GM12878 (cell line): ENCODE results near the gene PDCD1LG2. TPM values are rescaled to one million over a fixed set of nuclear protein-coding genes. Genes with fewer than 3 reads are reported as not detected.

Experiments
- ATF7 ChIP-seq: fragments of 450-650 bp; IDR thresholded peaks from 2 replicates; pipeline ENCODE4 v1.6.1; 2016; ENCODE audit warnings: low read depth, mild to moderate bottlenecking
- BACH1 ChIP-seq: fragments of 450-650 bp; IDR thresholded peaks from 2 replicates; pipeline ENCODE4 v1.6.1; 2017; ENCODE audit warnings: mild to moderate bottlenecking, borderline replicate concordance
- BCL3 ChIP-seq: IDR thresholded peaks from 2 replicates; pipeline ENCODE4 v1.6.1; 2011; ENCODE audit warnings: borderline replicate concordance, low read depth, mild to moderate bottlenecking, moderate library complexity, low read length; ENCODE audit not compliant: insufficient read depth, poor library complexity, severe bottlenecking
- CUX1 ChIP-seq: IDR thresholded peaks from 2 replicates; pipeline ENCODE4 v1.6.1; 2012; ENCODE audit warnings: improper control_type of control experiment, low read depth, low read length; ENCODE audit not compliant: insufficient replicate concordance
- EED ChIP-seq: sonication (generic); IDR thresholded peaks from 2 replicates; pipeline ENCODE4 v1.6.1; 2016; ENCODE audit warnings: antibody characterized with exemption, low read depth
- ETV6 ChIP-seq, 2 experiments: fragments of 450-650 bp in 1 of 2; IDR thresholded peaks in 1 of 2; conservative IDR thresholded peaks in 1 of 2; 2 replicates each; pipeline ENCODE4 v1.6.1; 2014; ENCODE audit warnings: antibody characterized with exemption in 1 of 2, borderline replicate concordance in 1 of 2, low read depth in 1 of 2, mild to moderate bottlenecking in 1 of 2, moderate library complexity in 1 of 2
- GABPA ChIP-seq: IDR thresholded peaks from 2 replicates; pipeline ENCODE4 v1.6.1; 2014; ENCODE audit warnings: antibody characterized with exemption, low read depth, mild to moderate bottlenecking, inconsistent platforms
- IKZF2 ChIP-seq, 2 experiments: fragments of 450-650 bp; IDR thresholded peaks; 2 replicates each; pipeline ENCODE4 v1.6.1; 2017; ENCODE audit warnings: mild to moderate bottlenecking in 2 of 2, moderate library complexity in 2 of 2
- IRF4 ChIP-seq: IDR thresholded peaks from 2 replicates; pipeline ENCODE4 v1.6.1; 2011; ENCODE audit warnings: low read depth, low read length
- MEF2B ChIP-seq: fragments of 450-650 bp; IDR thresholded peaks from 2 replicates; pipeline ENCODE4 v1.6.1; 2018; ENCODE audit warnings: mild to moderate bottlenecking, moderate library complexity; ENCODE audit not compliant: partially characterized antibody, poor library complexity, severe bottlenecking
- PAX8 ChIP-seq: fragments of 450-650 bp; IDR thresholded peaks from 2 replicates; pipeline ENCODE4 v1.6.1; 2017; ENCODE audit warnings: mild to moderate bottlenecking, moderate library complexity
- PRDM15 ChIP-seq: fragments of 450-650 bp; formaldehyde crosslinking; IDR thresholded peaks from 2 replicates; pipeline ENCODE4 v1.4.0; 2020; ENCODE audit warnings: mild to moderate bottlenecking, moderate library complexity
- ZBTB11 ChIP-seq: fragments of 450-650 bp; formaldehyde crosslinking; IDR thresholded peaks from 2 replicates; pipeline ENCODE4 v1.5.0; 2022; ENCODE audit warnings: mild to moderate bottlenecking, missing genetic modification characterization
- polyA plus RNA-seq, 11 experiments: library from polyadenylated mRNA; depleted of rRNA in 4 of 11; unstranded in 6 of 11; stranded (reverse) in 5 of 11; fragments of >200 nt; fragmentation: Nextera tagmentation in 4 of 11; fragmentation: Illumina TruSeq in 1 of 11; extraction: Ambion mirVana in 4 of 11; extraction: Trizol in 1 of 11; gene quantifications; 1 replicate in 1 of 11; 2 replicates in 10 of 11; pipeline versions ENCODE4 v1.2.1 to v1.2.3, GENCODE V29; 2011 to 2016; ENCODE audit warnings: inconsistent platforms in 2 of 11, missing spikeins in 2 of 11, low read depth in 1 of 11
- total RNA-seq, 4 experiments: library from RNA; depleted of rRNA in 3 of 4; stranded (reverse); fragments of >200 nt in 3 of 4; fragmentation: Illumina TruSeq in 1 of 4; extraction: Trizol in 1 of 4; gene quantifications; 2 replicates each; pipeline versions ENCODE4 v1.2.1 to v1.2.3, GENCODE V29; 2013 to 2021

PDCD1LG2 gene
- total and polyA plus RNA-seq, 10 of the 15 experiments (the other 5 are each of a cell fraction or from before 2014, with no cell fraction given), result 1.5 to 37.3 (median 3.0) TPM

GRCh38 chr9:5478206-5478605 is 32.1 kb upstream of the PDCD1LG2 start (continued):
- no peak for TF ChIP-seq ZBTB11 (CRISPR knock-in tag)
- peak; percentile 82 for TF ChIP-seq ATF7
- TF ChIP-seq MEF2B, result peak; percentile 80
- no peak for TF ChIP-seq BACH1
- peak in 1 of 2 experiments; percentile 56; a peak in 1 of 4 replicates for TF ChIP-seq ETV6 (conservative IDR thresholded peaks at IDR 0.05 in 1 of 2, IDR thresholded peaks at IDR 0.05 in 1 of 2; ENCODE audit: borderline replicate concordance in 1 of 2, low read depth in 1 of 2)
- peak; percentile 32; the same call in 1 of the 2 replicates for TF ChIP-seq EED
- TF ChIP-seq GABPA, result no peak
- TF ChIP-seq PAX8, result no peak
- no peak for TF ChIP-seq PRDM15 (CRISPR knock-in tag)
- peak; percentile 45 to 49; a peak in 3 of 4 replicates for TF ChIP-seq IKZF2 (IDR thresholded peaks at IDR 0.05)
- TF ChIP-seq BCL3, result peak; percentile 59
- TF ChIP-seq CUX1, result peak; percentile 57
- TF ChIP-seq IRF4, result 0 out of 2 replicates have a peak, but pooled peaks have one; percentile 18
